ENCODE results near the gene NACC1. TPM values are rescaled to one million over a fixed set of nuclear protein-coding genes. Genes with fewer than 3 reads are reported as not detected.

NACC1 gene
- total RNA-seq, 2 experiments from 2014 or later, result 13.0 to 13.5 TPM

DNA sequence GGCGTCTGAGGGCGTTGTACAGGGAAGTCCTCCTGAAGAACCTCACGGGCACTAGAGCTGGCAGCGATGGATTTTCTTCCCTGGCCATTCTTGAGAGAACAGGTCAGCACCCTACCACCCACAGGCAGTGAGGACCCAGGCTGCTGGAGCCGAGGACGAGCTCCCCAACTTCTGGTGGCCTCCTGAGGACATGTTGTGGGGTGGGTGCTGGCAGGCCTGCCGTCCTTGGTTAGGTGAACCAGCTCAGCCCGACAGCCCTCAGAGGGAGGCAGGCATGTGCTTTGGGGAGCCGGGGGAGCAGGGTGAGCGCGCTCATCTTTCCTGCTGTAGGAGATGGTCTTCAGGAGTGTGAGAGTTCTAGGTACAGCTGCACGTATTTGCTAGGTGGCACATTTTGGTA, 30.8 kb upstream of the NACC1 start:
- CTCF ChIA-PET, result no interaction called here
- Mint-ChIP-seq H3K4me1 (ENCODE audit: low read depth) (no peaks in the 10 kb centered on the region), H3K9me3 (no peaks in the 10 kb centered on the region), H3K27me3 (no peaks in the 10 kb centered on the region), H3K4me3 (no peak overlapping the region), H3K27ac (no peak overlapping the region), H3K36me3 (ENCODE audit: low read depth) (no peaks in the 10 kb centered on the region)
- Histone ChIP-seq H3K27me3 (ENCODE audit: control insufficient read depth in 1 of 2, insufficient read depth in 2 of 2, low read length in 2 of 2) (no peaks in the 10 kb centered on the region), H3K27ac (ENCODE audit: low read depth in 1 of 2, low read length in 2 of 2) (no peak overlapping the region), H3K4me3 (ENCODE audit: low read length) (no peak overlapping the region), H3K4me1 (ENCODE audit: insufficient read depth, low read length) (no peaks in the 10 kb centered on the region), H3K9me3 (ENCODE audit: control insufficient read depth in 1 of 2, insufficient read depth in 1 of 2, low read length in 2 of 2) (no peaks in the 10 kb centered on the region), H3K36me3 (ENCODE audit: insufficient read depth, low read length) (no peaks in the 10 kb centered on the region)
- DNase-seq (no peak), ATAC-seq (ENCODE audit: poor library complexity) (no peak)
- intact Hi-C loops (cut with DNase I, micrococcal nuclease), result no loop called here
- POLR2A ChIA-PET, result no interaction called here
- TF ChIP-seq, protein P1, sequence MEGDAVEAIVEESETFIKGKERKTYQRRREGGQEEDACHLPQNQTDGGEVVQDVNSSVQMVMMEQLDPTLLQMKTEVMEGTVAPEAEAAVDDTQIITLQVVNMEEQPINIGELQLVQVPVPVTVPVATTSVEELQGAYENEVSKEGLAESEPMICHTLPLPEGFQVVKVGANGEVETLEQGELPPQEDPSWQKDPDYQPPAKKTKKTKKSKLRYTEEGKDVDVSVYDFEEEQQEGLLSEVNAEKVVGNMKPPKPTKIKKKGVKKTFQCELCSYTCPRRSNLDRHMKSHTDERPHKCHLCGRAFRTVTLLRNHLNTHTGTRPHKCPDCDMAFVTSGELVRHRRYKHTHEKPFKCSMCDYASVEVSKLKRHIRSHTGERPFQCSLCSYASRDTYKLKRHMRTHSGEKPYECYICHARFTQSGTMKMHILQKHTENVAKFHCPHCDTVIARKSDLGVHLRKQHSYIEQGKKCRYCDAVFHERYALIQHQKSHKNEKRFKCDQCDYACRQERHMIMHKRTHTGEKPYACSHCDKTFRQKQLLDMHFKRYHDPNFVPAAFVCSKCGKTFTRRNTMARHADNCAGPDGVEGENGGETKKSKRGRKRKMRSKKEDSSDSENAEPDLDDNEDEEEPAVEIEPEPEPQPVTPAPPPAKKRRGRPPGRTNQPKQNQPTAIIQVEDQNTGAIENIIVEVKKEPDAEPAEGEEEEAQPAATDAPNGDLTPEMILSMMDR (IDR thresholded peaks at IDR 0.05), result no peak

DNA sequence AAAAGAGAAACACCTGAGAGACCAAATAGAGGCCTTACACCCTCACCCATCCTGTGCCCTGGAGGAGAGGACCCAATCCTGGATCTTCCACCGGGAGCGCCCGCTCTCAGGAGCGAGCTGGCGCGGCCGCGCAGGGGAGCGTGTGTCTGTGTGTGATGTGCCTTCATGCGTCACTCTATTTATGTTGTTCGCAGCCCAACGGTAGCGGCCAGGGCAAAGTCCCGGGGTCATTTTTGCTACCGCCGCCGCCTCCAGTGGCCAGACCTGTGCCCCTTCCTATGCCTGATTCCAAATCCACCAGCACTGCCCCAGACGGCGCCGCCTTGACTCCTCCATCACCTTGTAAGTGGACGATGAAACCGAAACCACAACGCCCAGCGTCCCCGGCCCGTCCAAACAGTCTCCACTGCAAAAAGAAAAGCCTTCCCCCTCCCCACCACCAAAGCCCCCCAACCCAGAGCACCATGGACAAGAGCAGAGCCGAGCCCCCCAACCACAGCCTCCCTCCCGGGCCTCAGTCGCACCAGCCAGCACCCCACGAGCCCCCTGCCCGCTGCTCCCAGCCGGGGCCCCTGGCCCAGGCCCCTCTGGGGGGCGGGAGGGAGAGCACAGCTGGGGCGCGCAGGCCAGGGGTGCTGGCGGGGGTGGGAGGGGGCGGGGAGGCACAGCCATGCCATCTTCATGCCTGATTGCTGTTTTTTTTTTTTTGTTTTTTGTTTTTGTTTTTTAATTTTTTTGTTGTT, 30.1 kb upstream of the NACC1 start:
- no peaks in the 10 kb centered on the region for H3K36me3 Mint-ChIP-seq (ENCODE audit: low read depth)
- H3K36me3 ChIP-seq (ENCODE audit: insufficient read depth, low read length), result no peaks in the 10 kb centered on the region
- DNase-seq (no peak), ATAC-seq (ENCODE audit: poor library complexity) (no peak)
- no peak overlapping the region for H3K27ac ChIP-seq (ENCODE audit: low read depth in 1 of 2, low read length in 2 of 2)
- H3K27me3 Mint-ChIP-seq, result no peaks in the 10 kb centered on the region
- ChIA-PET CTCF (no interaction called here), POLR2A (no interaction called here)
- no peaks in the 10 kb centered on the region for H3K4me1 ChIP-seq (ENCODE audit: insufficient read depth, low read length)
- H3K9me3 Mint-ChIP-seq, result no peaks in the 10 kb centered on the region
- H3K4me3 ChIP-seq (ENCODE audit: low read length), result no peak overlapping the region
- H3K27me3 ChIP-seq (ENCODE audit: control insufficient read depth in 1 of 2, insufficient read depth in 2 of 2, low read length in 2 of 2), result no peaks in the 10 kb centered on the region
- no peaks in the 10 kb centered on the region for H3K9me3 ChIP-seq (ENCODE audit: control insufficient read depth in 1 of 2, insufficient read depth in 1 of 2, low read length in 2 of 2)
- intact Hi-C loops (cut with DNase I, micrococcal nuclease), result no loop called here
- TF ChIP-seq, protein P1 (IDR thresholded peaks at IDR 0.05), result no peak
- no peak overlapping the region for H3K4me3 Mint-ChIP-seq
- H3K27ac Mint-ChIP-seq, result no peak overlapping the region
- no peaks in the 10 kb centered on the region for H3K4me1 Mint-ChIP-seq (ENCODE audit: low read depth)

DNA sequence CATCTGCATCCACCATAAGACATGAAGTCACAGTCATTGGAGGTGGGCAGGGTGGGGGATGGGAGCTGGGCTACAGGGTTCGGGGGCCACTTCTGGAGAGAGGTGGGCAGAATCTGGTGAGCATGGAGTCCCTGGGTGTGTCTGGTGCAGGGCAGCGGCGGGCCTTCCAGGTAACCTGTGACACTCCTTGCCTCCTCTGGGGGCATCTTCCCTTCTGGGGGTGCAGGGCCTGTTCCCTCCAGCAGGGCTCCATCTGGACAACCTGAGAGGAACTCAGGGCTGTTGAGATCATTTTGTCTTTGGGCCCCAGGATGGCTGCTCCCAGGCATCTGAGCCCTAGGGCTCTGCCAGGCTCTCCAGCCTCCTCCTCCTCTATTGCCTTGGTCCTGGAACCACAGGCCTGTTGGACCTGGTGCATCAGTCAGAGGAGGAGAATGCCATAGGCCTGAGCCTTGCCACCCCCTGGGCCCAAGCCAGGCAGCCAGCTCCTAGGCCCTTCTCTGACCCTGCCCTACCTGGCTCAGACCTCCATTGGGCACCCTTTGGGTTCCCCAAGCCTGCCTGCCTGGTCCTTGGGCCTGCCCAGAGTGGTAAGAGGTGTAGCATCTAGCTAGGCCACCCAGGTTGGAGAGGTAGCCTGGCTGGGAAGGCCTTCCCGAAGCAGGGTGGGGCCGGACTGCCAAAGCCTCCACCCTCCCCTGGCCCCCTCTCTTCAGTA, 28.8 kb upstream of the NACC1 start:
- no peaks in the 10 kb centered on the region for H3K36me3 Mint-ChIP-seq (ENCODE audit: low read depth)
- H3K4me1 Mint-ChIP-seq (ENCODE audit: low read depth), result peaks cover 4% of the 10 kb centered on the region
- peaks cover 4% of the 10 kb centered on the region for H3K27me3 Mint-ChIP-seq
- Histone ChIP-seq H3K27ac (ENCODE audit: low read depth in 1 of 2, low read length in 2 of 2) (no peak overlapping the region), H3K4me3 (ENCODE audit: low read length) (no peak overlapping the region), H3K27me3 (ENCODE audit: control insufficient read depth in 1 of 2, insufficient read depth in 2 of 2, low read length in 2 of 2) (no peaks in the 10 kb centered on the region), H3K36me3 (ENCODE audit: insufficient read depth, low read length) (no peaks in the 10 kb centered on the region), H3K4me1 (ENCODE audit: insufficient read depth, low read length) (peaks cover 6% of the 10 kb centered on the region), H3K9me3 (ENCODE audit: control insufficient read depth in 1 of 2, insufficient read depth in 1 of 2, low read length in 2 of 2) (no peaks in the 10 kb centered on the region)
- ATAC-seq (ENCODE audit: poor library complexity) (peak; percentile 67), DNase-seq (peak in 2 of 14 experiments; percentile 37 to 50)
- intact Hi-C loops (cut with DNase I, micrococcal nuclease), result no loop called here
- TF ChIP-seq, protein P1 (IDR thresholded peaks at IDR 0.05), result no peak
- no peak overlapping the region for H3K4me3 Mint-ChIP-seq
- CTCF ChIA-PET, result interaction anchor here (0.9 to 1.4 kb wide), 2 partner anchors 28 to 124 kb away, joined by 3 to 4 read pairs; no protein-coding TSS in a partner anchor
- H3K9me3 Mint-ChIP-seq, result no peaks in the 10 kb centered on the region
- POLR2A ChIA-PET, result no interaction called here
- H3K27ac Mint-ChIP-seq, result no peak overlapping the region
